ENCODE results near the gene POLA1. TPM values are rescaled to one million over a fixed set of nuclear protein-coding genes. Genes with fewer than 3 reads are reported as not detected.
"Not testable (repeated sequence)": the region's sequence is repeated elsewhere in the genome, so short reads cannot be mapped to it uniquely, and the experiment has no call there.

POLA1 gene
- total RNA-seq (2014; rRNA removed; shearing (Covaris generic)), result 6.6 and 15.1 TPM in 2 replicates

- peak; percentile 92 for DNase-seq (ENCODE audit: low spot score)
- in situ Hi-C loops (cut with HindIII; ENCODE audit: low sequenced_read_pairs), result no loop called here
Measured at GRCh38 chrX:24693453-24694202, at the start of gene POLA1. Gene POLA1 (plus strand): TSS chrX:24693918. CDS start chrX:24693962, 44 bp downstream.

- in situ Hi-C loops (cut with HindIII; ENCODE audit: low sequenced_read_pairs), result no loop called here
Measured at GRCh38 chrX:24646006-24646405, 47.7 kb upstream of the POLA1 start.

GRCh38 chrX:24646745-24647182, 47.0 kb upstream of the POLA1 start:
- DNase-seq (ENCODE audit: low spot score), result peak; percentile 51
- in situ Hi-C loops (cut with HindIII; ENCODE audit: low sequenced_read_pairs), result no loop called here

More at GRCh38 chrX:24646006-24646405, 47.7 kb upstream of the POLA1 start:
- DNase-seq (ENCODE audit: low spot score), result peak; percentile 3

GRCh38 chrX:24647257-24648058, 46.3 kb upstream of the POLA1 start, which contains the start of gene PCYT1B:
Gene PCYT1B (minus strand): TSS chrX:24647347. CDS start chrX:24647105, 242 bp downstream.
- DNase-seq (ENCODE audit: low spot score), result peak; percentile 78
- in situ Hi-C loops (cut with HindIII; ENCODE audit: low sequenced_read_pairs), result no loop called here

GRCh38 chrX:24648495-24648894, 45.2 kb upstream of the POLA1 start:
- in situ Hi-C loops (cut with HindIII; ENCODE audit: low sequenced_read_pairs), result no loop called here
- DNase-seq (ENCODE audit: low spot score), result no peak

- in situ Hi-C loops (cut with HindIII; ENCODE audit: low sequenced_read_pairs), result no loop called here
- no peak for DNase-seq (ENCODE audit: low spot score)
Measured at GRCh38 chrX:24651783-24652182, 41.9 kb upstream of the POLA1 start.

GRCh38 chrX:24655679-24656078, 38.0 kb upstream of the POLA1 start:
- DNase-seq (ENCODE audit: low spot score); in situ Hi-C loops (cut with HindIII; ENCODE audit: low sequenced_read_pairs): not testable (repeated sequence)

GRCh38 chrX:24657671-24658386, 35.9 kb upstream of the POLA1 start:
- no peak for DNase-seq (ENCODE audit: low spot score)
- in situ Hi-C loops (cut with HindIII; ENCODE audit: low sequenced_read_pairs), result no loop called here

GRCh38 chrX:24658421-24658820, 35.3 kb upstream of the POLA1 start:
- in situ Hi-C loops (cut with HindIII; ENCODE audit: low sequenced_read_pairs), result no loop called here
- no peak for DNase-seq (ENCODE audit: low spot score)

- in situ Hi-C loops (cut with HindIII; ENCODE audit: low sequenced_read_pairs), result no loop called here
- no peak for DNase-seq (ENCODE audit: low spot score)
Measured at GRCh38 chrX:24659106-24659505, 34.6 kb upstream of the POLA1 start.

GRCh38 chrX:24659646-24660045, 34.1 kb upstream of the POLA1 start:
- no peak for DNase-seq (ENCODE audit: low spot score)
- in situ Hi-C loops (cut with HindIII; ENCODE audit: low sequenced_read_pairs), result no loop called here

GRCh38 chrX:24661292-24661691, 32.4 kb upstream of the POLA1 start:
- in situ Hi-C loops (cut with HindIII; ENCODE audit: low sequenced_read_pairs), result no loop called here
- no peak for DNase-seq (ENCODE audit: low spot score)

- in situ Hi-C loops (cut with HindIII; ENCODE audit: low sequenced_read_pairs), result no loop called here
- DNase-seq (ENCODE audit: low spot score), result no peak
Measured at GRCh38 chrX:24662352-24662751, 31.4 kb upstream of the POLA1 start.

- DNase-seq (ENCODE audit: low spot score), result no peak
- in situ Hi-C loops (cut with HindIII; ENCODE audit: low sequenced_read_pairs), result no loop called here
Measured at GRCh38 chrX:24668111-24668510, 25.6 kb upstream of the POLA1 start.

- in situ Hi-C loops (cut with HindIII; ENCODE audit: low sequenced_read_pairs), result no loop called here
- DNase-seq (ENCODE audit: low spot score), result no peak
Measured at GRCh38 chrX:24672701-24673190, 21.0 kb upstream of the POLA1 start.

GRCh38 chrX:24673424-24673823, 20.3 kb upstream of the POLA1 start:
- DNase-seq (ENCODE audit: low spot score), result no peak
- in situ Hi-C loops (cut with HindIII; ENCODE audit: low sequenced_read_pairs), result no loop called here

GRCh38 chrX:24676403-24677024, 17.2 kb upstream of the POLA1 start:
- in situ Hi-C loops (cut with HindIII; ENCODE audit: low sequenced_read_pairs), result no loop called here
- no peak for DNase-seq (ENCODE audit: low spot score)

- in situ Hi-C loops (cut with HindIII; ENCODE audit: low sequenced_read_pairs), result no loop called here
- DNase-seq (ENCODE audit: low spot score), result no peak
Measured at GRCh38 chrX:24682739-24683432, 10.8 kb upstream of the POLA1 start.
